K562 (cell line): ENCODE measurements around the gene USP24. TPM values are rescaled to one million over a fixed set of nuclear protein-coding genes. Genes with fewer than 3 reads are reported as not detected.

ENCODE experiments used
- FOXP1 ChIP-seq: sonication (generic); formaldehyde crosslinking; IDR thresholded peaks from 2 replicates; pipeline ENCODE4 v1.8.0; 2022; ENCODE audit warnings: mild to moderate bottlenecking, missing genetic modification reagents
- LARP7 ChIP-seq: fragments of 450-650 bp; IDR thresholded peaks from 2 replicates; pipeline ENCODE4 v1.6.1; 2016
- NCOA6 ChIP-seq: fragments of 450-650 bp; IDR thresholded peaks from 2 replicates; pipeline ENCODE4 v1.6.1; 2017; ENCODE audit warnings: mild to moderate bottlenecking
- NFYB ChIP-seq: IDR thresholded peaks from 2 replicates; pipeline ENCODE4 v1.6.1; 2011; ENCODE audit warnings: mild to moderate bottlenecking, moderate library complexity; ENCODE audit not compliant: insufficient read length; ENCODE audit errors: extremely low read depth
- OTX1 ChIP-seq: fragments of 450-650 bp; formaldehyde crosslinking; IDR thresholded peaks from 2 replicates; pipeline ENCODE4 v1.4.0; 2022; ENCODE audit warnings: mild to moderate bottlenecking
- PTRF ChIP-seq: fragments of 450-650 bp; IDR thresholded peaks from 2 replicates; pipeline ENCODE4 v1.6.1; 2016; ENCODE audit warnings: mild to moderate bottlenecking, missing genetic modification characterization, missing compliant biosample characterization
- ZKSCAN1 ChIP-seq: fragments of 150-350 bp; IDR thresholded peaks from 2 replicates; pipeline ENCODE4 v1.6.1; 2016; ENCODE audit warnings: low read depth, low read length
- ZNF143 ChIP-seq: sonication (generic); formaldehyde crosslinking; IDR thresholded peaks from 2 replicates; pipeline ENCODE4 v1.9.0; 2022; ENCODE audit warnings: mild to moderate bottlenecking, missing genetic modification reagents
- polyA plus RNA-seq, 8 experiments: library from polyadenylated mRNA; depleted of rRNA in 4 of 8; stranded (reverse) in 5 of 8; unstranded in 3 of 8; fragments of >200 nt; fragmentation: Nextera tagmentation in 2 of 8; fragmentation: Illumina TruSeq in 1 of 8; extraction: Ambion mirVana in 2 of 8; extraction: Trizol in 1 of 8; gene quantifications; 2 replicates each; pipeline versions ENCODE4 v1.2.1 to v1.2.3, GENCODE V29; 2011 to 2014; ENCODE audit warnings: inconsistent platforms in 1 of 8, missing spikeins in 1 of 8
- total RNA-seq, 7 experiments: library from RNA; depleted of rRNA in 6 of 7; stranded (reverse); fragments of >200 nt in 6 of 7; fragmentation: Illumina TruSeq in 2 of 7; extraction: Trizol in 2 of 7; gene quantifications; 2 replicates each; pipeline versions ENCODE4 v1.2.1 to v1.2.3, GENCODE V29; 2011 to 2021; ENCODE audit warnings: low replicate concordance in 1 of 7
- TF ChIP-seq, protein P1 (sequence below), 2 experiments: fragments of 450-650 bp; IDR thresholded peaks; 2 replicates each; pipeline ENCODE4 v1.6.1; 2016; ENCODE audit warnings: mild to moderate bottlenecking in 2 of 2, borderline replicate concordance in 1 of 2, low read depth in 1 of 2, moderate library complexity in 1 of 2
- TF ChIP-seq, protein P2 (sequence below): sonication (generic); formaldehyde crosslinking; IDR thresholded peaks from 2 replicates; pipeline ENCODE4 v1.8.1; 2023; ENCODE audit warnings: mild to moderate bottlenecking, missing genetic modification reagents
- TF ChIP-seq, protein P3 (sequence below): fragments of 450-650 bp; IDR thresholded peaks from 2 replicates; pipeline ENCODE4 v1.6.1; 2017; ENCODE audit warnings: antibody characterized with exemption, mild to moderate bottlenecking
- TF ChIP-seq, protein P4 (sequence below): fragments of 450-650 bp; IDR thresholded peaks from 2 replicates; pipeline ENCODE4 v1.6.1; 2016

The USP24 gene
- total and polyA plus RNA-seq, 9 of the 15 experiments (the other 6 are each of a cell fraction or from before 2014, with no cell fraction given): 7.7 to 62.6 (median 36.8) TPM

DNA sequence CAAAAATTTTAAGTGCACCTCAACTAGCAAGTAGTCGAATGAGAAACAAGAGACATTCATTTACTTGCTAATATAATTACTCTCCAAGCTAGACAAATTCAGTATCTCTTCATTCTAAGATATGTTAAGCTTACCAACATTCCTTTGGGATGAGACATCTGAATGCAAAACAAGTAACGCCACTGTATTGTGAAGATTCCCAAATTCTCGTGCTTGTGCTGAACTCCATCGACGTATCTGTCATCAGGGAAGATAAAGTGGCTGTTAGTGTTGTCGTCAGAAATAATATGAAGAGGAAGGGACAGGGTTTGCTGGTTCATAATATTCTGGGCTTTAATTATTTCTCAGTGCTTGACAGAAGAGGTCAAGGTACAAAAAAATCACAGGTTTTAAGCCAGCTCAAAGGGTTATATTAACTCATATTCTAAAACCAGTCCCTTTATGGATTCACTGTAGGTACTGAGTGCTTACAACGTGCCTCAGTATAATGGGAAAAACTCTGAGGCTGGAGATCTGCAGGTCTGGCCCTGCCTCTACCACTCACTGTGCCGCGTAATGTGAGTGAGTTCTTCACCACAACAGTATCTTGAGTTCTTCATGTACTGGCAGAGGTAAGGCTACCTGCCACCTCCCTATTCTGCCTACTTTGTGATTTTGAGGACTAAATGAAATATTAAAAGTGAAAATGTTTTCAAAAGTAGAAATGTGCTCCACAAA lies 133.8 kb downstream of the USP24 start (continued):
- TF ChIP-seq, protein P1, sequence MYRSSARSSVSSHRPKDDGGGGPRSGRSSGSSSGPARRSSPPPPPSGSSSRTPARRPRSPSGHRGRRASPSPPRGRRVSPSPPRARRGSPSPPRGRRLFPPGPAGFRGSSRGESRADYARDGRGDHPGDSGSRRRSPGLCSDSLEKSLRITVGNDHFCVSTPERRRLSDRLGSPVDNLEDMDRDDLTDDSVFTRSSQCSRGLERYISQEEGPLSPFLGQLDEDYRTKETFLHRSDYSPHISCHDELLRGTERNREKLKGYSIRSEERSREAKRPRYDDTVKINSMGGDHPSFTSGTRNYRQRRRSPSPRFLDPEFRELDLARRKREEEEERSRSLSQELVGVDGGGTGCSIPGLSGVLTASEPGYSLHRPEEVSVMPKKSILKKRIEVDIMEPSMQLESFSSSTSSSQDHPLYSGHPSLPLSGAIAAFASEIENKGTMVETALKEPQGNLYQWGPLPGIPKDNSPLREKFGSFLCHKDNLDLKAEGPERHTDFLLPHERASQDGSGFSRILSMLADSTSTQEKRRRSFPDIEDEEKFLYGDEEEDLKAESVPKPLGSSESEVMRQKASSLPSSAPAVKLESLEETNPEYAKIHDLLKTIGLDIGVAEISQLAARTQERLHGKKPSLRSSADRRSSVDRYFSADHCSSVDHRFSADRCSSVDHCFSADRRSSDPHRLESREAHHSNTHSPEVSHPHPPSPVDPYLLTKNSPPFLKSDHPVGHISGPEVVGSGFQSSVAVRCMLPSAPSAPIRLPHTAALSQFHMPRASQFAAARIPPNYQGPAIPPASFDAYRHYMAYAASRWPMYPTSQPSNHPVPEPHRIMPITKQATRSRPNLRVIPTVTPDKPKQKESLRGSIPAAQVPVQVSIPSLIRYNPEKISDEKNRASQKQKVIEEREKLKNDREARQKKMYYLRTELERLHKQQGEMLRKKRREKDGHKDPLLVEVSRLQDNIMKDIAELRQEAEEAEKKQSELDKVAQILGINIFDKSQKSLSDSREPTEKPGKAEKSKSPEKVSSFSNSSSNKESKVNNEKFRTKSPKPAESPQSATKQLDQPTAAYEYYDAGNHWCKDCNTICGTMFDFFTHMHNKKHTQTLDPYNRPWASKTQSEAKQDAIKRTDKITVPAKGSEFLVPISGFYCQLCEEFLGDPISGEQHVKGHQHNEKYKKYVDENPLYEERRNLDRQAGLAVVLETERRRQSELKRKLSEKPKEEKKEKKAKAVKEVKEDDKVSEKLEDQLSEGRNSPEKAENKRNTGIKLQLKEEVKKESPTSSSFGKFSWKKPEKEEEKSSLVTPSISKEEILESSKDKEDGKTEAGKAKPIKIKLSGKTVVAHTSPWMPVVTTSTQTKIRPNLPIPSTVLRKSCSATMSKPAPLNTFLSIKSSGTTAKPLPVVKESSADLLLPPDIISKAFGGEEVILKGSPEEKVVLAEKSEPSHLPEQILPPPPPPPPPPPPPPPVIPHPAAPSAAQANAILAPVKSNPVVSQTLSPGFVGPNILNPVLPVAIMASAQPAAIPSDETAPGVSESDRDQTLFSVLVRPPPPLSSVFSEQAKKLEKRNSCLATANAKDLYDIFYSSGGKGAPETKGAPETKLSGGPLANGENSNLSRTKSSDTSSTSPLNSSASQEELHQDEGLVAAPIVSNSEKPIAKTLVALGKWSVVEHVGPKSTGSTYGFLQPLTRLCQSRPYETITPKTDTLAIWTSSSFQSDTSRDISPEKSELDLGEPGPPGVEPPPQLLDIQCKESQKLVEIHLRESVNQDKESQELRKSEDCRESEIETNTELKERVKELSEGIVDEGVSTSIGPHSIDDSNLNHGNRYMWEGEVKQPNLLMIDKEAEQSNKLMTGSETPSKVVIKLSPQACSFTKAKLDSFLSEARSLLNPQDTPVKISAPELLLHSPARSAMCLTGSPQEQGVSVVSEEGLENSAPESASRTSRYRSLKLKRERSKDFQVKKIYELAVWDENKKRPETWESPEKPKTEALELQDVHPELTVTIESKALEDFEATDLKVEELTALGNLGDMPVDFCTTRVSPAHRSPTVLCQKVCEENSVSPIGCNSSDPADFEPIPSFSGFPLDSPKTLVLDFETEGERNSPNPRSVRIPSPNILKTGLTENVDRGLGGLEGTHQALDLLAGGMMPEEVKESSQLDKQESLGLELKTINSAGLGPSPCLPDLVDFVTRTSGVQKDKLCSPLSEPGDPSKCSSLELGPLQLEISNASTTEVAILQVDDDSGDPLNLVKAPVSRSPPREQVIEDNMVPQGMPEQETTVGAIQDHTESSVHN (IDR thresholded peaks at IDR 0.05; ENCODE audit: borderline replicate concordance in 1 of 2, low read depth in 1 of 2): no peak
- TF ChIP-seq OTX1 (CRISPR knock-in tag) (no peak), ZKSCAN1 (no peak), NFYB (no peak), PTRF (tag) (no peak), NCOA6 (no peak), ZNF143 (CRISPR knock-in tag) (no peak), FOXP1 (CRISPR knock-in tag) (no peak), LARP7 (no peak)
- TF ChIP-seq, protein P2, sequence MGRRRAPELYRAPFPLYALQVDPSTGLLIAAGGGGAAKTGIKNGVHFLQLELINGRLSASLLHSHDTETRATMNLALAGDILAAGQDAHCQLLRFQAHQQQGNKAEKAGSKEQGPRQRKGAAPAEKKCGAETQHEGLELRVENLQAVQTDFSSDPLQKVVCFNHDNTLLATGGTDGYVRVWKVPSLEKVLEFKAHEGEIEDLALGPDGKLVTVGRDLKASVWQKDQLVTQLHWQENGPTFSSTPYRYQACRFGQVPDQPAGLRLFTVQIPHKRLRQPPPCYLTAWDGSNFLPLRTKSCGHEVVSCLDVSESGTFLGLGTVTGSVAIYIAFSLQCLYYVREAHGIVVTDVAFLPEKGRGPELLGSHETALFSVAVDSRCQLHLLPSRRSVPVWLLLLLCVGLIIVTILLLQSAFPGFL (CRISPR knock-in tag): no peak
- TF ChIP-seq, protein P3, sequence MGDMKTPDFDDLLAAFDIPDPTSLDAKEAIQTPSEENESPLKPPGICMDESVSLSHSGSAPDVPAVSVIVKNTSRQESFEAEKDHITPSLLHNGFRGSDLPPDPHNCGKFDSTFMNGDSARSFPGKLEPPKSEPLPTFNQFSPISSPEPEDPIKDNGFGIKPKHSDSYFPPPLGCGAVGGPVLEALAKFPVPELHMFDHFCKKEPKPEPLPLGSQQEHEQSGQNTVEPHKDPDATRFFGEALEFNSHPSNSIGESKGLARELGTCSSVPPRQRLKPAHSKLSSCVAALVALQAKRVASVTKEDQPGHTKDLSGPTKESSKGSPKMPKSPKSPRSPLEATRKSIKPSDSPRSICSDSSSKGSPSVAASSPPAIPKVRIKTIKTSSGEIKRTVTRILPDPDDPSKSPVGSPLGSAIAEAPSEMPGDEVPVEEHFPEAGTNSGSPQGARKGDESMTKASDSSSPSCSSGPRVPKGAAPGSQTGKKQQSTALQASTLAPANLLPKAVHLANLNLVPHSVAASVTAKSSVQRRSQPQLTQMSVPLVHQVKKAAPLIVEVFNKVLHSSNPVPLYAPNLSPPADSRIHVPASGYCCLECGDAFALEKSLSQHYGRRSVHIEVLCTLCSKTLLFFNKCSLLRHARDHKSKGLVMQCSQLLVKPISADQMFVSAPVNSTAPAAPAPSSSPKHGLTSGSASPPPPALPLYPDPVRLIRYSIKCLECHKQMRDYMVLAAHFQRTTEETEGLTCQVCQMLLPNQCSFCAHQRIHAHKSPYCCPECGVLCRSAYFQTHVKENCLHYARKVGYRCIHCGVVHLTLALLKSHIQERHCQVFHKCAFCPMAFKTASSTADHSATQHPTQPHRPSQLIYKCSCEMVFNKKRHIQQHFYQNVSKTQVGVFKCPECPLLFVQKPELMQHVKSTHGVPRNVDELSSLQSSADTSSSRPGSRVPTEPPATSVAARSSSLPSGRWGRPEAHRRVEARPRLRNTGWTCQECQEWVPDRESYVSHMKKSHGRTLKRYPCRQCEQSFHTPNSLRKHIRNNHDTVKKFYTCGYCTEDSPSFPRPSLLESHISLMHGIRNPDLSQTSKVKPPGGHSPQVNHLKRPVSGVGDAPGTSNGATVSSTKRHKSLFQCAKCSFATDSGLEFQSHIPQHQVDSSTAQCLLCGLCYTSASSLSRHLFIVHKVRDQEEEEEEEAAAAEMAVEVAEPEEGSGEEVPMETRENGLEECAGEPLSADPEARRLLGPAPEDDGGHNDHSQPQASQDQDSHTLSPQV: no peak
- TF ChIP-seq, protein P4, sequence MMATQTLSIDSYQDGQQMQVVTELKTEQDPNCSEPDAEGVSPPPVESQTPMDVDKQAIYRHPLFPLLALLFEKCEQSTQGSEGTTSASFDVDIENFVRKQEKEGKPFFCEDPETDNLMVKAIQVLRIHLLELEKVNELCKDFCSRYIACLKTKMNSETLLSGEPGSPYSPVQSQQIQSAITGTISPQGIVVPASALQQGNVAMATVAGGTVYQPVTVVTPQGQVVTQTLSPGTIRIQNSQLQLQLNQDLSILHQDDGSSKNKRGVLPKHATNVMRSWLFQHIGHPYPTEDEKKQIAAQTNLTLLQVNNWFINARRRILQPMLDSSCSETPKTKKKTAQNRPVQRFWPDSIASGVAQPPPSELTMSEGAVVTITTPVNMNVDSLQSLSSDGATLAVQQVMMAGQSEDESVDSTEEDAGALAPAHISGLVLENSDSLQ: no peak
